ENCODE data around the gene LIM2.
A peak's percentile ranks its signal among the peaks of the same experiment; 100 is the strongest.

The LIM2 gene

DNA sequence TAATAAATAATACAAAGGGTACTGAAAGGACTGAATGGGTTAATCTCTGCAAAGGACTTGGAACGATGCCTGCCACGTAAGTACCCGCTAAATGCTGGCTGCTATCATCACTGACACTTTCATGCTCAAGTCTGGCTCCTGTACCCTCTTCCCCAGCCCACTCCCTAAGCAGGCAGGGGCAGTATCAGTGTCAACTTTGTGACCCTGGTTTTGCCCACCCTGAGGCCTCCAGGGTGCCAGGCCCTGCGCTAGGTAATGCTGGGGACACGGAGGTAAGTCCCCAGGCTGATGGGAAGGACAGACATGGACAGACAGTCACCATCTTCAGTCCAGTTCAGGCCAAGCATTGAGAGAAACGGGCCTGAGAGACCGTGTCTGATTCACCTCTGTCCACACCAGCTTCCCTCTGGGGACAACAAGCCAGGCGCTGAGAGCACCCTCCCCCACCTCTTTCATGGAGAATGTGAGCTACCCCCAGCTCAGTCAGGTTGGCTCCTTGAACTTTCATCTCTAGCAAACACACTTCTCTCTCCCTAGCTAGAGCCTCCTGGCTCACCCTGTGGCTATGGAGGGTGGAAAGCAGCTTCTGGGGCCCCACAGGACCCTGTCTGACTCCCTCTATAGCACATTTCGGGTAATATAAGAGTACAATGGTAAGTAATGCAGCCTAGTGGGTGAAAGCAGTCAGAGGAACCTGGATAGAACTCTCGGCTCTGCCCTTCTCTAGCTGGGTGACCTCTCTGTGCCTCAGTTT lies 22.4 kb downstream of the LIM2 start:
- no peak for DNase-seq

DNA sequence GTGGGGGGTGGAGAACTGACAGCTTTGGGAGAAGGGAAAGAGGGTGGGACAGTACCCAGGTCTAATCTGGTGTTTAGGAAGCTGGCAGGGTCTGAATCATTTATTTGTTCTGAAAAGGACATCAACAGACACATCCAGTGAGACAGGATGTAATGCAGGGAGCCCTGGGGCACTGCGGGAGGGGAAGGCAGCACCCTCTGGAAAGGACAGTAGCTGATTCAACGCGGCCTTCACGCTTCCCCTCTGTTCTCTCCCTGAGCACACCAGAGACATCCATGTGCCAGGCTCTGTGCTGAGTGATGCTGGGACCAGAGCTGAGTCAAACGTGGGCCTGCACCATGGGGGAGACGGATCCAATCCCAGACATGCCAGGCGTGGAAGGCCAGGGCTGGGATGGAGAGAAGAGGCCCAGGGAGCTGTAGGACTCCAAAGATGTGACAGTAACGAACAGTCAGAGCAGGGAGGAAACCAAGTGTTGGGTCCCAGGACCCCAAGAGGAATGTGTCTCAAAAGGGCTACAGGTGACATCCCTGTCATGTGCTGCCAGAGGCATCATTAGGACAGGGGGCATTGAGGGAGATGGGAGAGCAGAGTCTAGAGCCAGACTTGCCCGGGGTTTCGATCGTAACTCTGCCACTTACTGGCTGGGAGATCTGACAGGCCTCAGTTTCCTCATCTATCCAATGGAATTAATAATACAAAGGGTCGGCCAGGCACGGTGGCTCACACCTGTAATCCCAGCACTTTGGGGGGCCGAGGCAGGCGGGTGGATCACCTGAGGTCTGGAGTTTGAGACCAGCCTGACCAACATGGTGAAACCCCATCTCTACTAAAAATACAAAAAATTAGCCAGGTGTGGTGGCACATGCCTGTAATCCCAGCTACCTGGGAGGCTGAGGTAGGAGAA lies 23.3 kb downstream of the LIM2 start:
- no peak for DNase-seq

DNA sequence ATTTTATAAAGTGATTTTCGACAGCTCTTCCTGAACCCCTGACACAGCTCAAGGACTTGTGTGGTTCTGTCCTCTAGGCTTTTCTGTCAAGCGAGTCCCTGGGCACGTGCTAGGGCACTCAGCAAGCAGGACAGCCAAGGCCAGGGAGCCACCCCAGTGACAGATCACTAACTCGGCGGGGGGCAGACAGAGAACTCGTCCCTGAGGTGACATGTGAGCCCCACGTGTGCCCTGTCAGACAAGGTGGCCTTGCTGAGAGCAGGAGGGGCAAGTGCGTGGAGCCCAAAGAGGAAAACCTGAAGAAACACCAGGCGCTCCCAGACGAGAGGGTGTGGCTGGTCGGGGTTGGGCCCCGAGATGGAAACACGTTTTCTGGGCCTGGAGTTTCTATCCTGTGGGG lies 26.5 kb downstream of the LIM2 start:
- no peak for DNase-seq

DNA sequence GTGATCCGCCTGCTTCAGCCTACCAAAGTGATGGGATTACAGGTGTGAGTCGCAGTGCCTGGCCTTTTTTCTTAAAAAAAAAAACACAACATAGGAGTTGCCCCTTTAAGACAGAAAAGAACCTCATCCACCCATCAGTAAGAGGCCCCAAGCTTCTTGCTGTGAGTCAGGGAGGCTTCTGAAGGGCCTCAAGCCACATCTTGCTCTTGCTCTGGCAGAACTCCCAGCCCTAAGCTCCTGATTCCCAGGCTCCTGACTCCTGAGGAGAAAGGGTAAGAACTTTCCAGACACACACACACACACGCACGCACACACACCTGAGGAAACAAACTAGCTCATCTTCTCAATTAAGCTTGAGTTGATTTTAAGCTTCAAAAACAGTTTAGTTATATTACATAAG lies 28.5 kb downstream of the LIM2 start:
- no peak for DNase-seq

DNA sequence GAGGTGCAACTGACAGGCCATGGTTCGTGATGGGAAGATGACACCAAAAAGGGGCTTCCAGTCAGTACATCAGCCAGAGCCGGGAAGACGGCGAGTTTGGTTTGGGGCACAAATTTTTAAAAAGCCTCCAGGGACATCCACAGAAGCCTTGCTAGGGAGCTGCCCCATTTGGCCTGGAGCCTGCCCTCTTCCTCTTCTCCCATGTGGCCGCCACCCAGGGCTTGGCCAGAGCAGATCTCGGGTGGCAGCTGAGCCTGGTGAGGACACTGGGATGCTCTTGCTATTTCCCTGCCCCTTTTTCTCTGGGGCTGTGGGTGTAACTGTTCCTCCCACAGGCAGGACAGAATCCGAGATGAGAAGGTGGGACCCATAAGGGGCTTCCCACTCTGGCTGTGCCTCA lies 29.8 kb downstream of the LIM2 start:
- DNase-seq: no peak

- no peak for DNase-seq
Measured at GRCh38 chr19:51356159-51356801, 31.5 kb downstream of the LIM2 start.

DNA sequence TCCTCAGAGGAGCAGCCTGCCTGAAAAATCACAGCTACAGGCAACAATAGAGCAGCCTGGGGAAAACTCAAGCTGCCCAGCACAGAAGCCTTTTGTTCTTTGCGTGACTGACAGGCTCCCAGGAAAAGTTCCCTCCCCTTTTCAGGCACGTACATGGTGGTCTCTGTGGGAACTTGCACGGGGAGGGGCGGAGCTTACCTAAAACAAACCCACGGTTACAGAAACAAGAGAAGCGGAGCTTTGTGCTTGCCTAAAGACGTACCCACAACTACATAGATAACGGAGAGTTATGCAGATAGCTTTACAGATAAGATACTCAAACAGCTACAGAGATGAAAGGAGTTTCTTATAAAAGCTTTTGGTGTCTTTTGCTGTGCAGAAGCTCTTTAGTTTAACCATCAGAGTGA lies 33.0 kb downstream of the LIM2 start:
- no peak for DNase-seq

DNA sequence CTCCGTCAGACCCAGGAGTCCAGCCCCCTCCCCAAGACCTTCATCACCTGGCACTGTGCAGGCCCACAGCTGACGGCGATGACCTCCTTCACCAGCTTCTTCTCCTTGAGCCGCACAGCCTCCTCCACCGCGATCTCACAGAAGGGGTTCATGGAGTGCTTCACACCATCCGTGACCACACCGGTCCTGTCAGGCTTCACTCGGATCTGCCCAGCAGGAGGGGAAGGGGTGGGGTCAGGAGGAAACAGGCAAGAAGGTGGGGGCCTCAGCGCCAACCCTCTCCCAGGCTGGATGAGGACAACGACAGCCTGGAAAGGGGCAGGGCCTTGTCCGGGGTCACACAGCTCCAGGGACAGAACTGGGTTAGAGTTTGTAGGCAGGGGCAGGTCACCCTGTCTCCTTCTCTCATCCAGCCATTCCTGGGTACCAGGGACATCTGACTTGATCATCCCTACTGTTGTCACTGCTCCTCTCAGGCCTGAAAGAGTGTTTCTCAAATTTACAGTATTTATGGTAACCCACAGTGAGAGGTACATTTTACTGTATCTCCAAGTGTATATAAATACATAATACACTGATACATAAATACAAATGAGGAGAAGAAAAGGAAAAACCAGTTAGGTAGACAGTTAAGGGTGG lies 33.6 kb downstream of the LIM2 start:
- DNase-seq: no peak

- DNase-seq: no peak
Measured at GRCh38 chr19:51352783-51353360, 34.9 kb downstream of the LIM2 start.

GRCh38 chr19:51351266-51351990 lies 36.3 kb downstream of the LIM2 start:
- no peak for DNase-seq

- no peak for DNase-seq
Measured at GRCh38 chr19:51347209-51347928, 40.4 kb downstream of the LIM2 start.

DNA sequence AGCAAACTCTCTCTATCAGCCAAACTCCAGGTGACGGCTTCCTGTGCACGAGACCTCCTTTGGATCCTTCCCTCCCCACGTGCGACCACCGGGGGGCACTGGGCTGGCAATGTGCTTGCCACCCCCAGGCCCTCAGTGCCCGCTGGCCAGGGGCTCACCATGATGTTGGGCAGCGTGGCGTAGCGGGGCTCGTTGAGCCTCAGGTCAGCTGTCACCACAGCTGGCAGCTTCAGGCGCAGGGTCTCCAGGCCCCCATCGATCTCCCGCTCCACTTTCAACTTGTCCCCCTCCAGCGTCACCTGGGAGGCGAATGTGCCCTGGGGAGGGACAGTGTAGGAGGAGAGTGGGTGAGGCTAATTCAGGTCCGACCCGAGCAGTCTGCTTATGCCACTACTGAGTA lies 41.0 kb downstream of the LIM2 start:
- no peak for DNase-seq

GRCh38 chr19:51345076-51345620 lies 42.6 kb downstream of the LIM2 start:
- DNase-seq: no peak

DNA sequence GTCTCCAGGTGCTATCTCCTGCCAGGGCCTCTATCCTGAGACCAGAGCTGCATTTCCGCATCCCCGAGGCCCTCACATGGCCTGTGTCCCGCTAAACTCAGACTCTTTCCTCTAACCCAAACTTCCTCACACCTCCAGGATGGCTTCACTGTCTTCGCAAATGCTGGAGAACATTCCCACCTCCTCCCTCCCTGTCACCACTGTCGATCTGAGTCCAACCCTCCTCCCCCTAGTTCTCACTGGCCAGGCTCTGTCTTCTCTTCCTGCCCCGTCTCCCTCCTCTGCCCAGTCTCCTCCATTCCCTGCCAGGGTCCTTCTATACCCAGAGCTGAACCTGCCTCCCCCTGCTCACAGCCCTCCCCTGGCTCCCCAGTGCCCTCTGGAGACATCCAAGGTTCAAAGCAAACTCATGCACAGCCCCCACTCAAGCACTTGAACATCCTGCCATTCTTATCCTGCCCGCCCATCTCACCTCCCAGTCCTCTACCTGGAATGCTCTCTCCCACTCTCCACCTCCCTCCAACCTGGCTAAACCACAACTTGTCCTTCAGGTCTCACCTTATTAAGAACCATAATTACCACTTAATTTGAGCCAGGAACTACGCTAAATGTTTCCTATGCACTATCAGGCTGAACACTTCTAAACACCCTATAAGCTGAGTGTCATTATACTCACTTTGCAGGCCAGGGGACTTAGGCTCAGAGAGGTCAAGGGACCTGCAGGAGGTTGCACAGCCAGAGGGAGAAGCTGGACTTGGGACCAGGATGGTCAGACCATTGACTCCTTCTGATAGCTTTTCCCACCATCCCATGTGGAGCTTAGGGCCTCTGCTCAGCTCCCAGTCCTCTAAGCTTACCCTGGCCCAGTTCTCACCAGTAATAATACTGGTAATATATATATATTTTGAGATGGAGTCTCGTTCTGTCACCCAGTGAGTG lies 44.9 kb downstream of the LIM2 start:
- no peak for DNase-seq

DNA sequence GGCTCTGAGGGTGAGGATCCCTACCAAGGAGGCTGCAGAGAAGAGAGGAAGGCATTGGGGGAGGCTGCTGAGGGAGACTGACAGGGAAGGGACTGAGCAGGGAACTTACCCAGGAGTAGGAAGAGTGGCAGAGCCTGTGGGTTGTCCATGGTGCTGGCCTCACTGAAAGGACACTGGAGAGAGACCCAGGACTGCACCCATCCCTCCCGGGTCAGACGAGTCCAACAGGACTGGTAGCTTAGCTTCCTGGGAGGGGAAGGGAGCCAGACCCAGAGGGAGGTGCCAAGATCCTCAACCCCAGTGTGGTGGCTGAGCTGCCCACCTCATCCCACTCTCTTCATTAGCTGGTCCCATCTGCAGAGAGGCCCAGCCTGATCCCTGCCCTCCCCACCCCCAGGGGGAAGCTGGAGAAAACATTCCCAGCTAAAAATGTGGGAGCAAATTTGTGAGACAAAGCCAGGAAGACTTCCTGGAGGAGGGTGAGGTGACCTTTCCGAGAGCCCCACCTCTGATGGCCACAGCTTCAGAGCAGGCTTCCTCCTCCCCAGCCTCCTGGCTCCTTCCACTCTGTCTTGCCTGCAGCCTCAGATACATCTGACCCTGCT lies 45.7 kb downstream of the LIM2 start, which contains the start of gene VSIG10L:
Gene VSIG10L, minus strand, starts transcription at position 164 of the 605 bp plus-strand sequence. Its CDS starts 15 bp downstream, at position 149.
- no peak for DNase-seq

- DNase-seq: no peak
Measured at GRCh38 chr19:51341066-51341465, 46.7 kb downstream of the LIM2 start.

- peak; percentile 73 for DNase-seq
Measured at GRCh38 chr19:51339687-51340656, 47.8 kb downstream of the LIM2 start.

DNA sequence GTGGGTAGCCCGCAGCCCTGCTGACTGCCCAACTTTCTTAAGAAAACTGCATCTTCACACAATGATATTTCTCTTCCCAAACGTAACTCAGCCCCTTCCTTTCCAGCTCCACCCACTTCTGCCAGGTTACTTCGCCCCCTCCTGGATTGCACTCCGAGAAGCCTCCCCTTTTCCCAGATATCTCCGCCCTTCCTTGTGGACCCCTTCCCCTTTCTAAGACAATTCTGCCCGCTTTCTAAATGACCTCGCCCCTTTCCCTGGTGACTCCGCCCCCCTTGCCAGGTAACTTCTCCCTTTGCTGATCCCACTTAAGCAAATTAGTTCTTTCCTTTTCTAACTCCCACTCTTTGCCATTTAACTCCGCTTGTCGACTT lies 48.5 kb downstream of the LIM2 start:
- no peak for DNase-seq

All from effector CD4-positive, alpha-beta T cell (primary cell).